Measurements from ENCODE around the gene DDB1. TPM values are rescaled to one million over a fixed set of nuclear protein-coding genes. Genes with fewer than 3 reads are reported as not detected.
A peak's percentile ranks its signal among the peaks of the same experiment; 100 is the strongest.

The DDB1 gene
- total and polyA plus RNA-seq, 9 of the 15 experiments (the other 6 are each of a cell fraction or from before 2014, with no cell fraction given) = 172 to 361 (median 266) TPM

DNA sequence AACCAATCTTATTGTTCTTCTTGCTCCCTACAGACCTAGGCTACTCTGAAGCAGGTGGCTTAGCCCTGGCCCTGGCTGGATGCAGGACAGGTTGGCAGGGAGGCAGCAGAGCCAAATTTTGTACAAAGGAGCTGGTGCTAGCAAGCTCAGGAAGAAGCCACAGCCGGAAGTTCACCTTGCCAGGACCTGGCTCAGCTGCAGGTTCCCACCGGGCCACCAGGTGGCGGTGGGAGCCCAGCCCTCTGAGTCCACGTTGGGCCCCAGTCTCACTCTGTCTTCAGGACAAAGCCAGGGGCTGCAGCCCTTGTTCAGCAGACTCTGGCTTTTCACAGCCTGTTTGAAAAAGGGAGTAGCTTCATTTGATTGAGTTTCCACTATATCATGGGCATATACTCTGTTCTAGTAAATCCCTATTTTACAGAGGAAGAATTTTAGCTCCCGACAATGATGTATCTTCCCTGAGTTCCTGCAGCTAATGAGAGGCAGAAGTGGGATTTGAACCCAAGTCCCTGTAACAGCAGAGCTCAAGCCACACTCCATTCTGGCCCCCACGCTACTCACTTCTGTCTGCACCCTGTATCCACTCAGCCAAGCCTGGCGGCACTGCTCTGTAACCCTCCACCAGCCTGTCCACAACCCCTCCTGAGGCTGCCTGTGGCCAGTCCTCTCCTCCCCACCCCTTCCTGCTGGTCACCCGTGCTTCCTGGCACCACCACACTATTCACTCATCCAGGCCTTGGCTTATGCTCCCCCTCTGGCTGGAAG lies 3.4 kb upstream of the DDB1 start (continued):
- TF ChIP-seq MNT (conservative IDR thresholded peaks at IDR 0.05) = no peak
- TF ChIP-seq ZNF583 (CRISPR knock-in tag; IDR thresholded peaks at IDR 0.05) = 0 out of 2 replicates have a peak, but pooled peaks have one; percentile 43
- TF ChIP-seq EZH2 (IDR thresholded peaks at IDR 0.05; ENCODE audit: borderline replicate concordance, low read depth, low read length) = no peak
- TF ChIP-seq ZFP1 (CRISPR knock-in tag; IDR thresholded peaks at IDR 0.05) = no peak
- TF ChIP-seq, protein P1, sequence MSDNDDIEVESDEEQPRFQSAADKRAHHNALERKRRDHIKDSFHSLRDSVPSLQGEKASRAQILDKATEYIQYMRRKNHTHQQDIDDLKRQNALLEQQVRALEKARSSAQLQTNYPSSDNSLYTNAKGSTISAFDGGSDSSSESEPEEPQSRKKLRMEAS (CRISPR knock-in tag; IDR thresholded peaks at IDR 0.05) = peak; percentile 9; the same call in 1 of the 2 replicates
- no peak for TF ChIP-seq SLC30A9 (CRISPR knock-in tag; IDR thresholded peaks at IDR 0.05)
- TF ChIP-seq MEIS2 (IDR thresholded peaks at IDR 0.05; ENCODE audit: partially characterized antibody) = no peak
- 0 out of 2 replicates have a peak, but pooled peaks have one; percentile 15 for TF ChIP-seq EP400 (IDR thresholded peaks at IDR 0.05)
- peak; percentile 84; the same call in 1 of the 2 replicates for TF ChIP-seq STAG1 (CRISPR knock-in tag; IDR thresholded peaks at IDR 0.05; ENCODE audit: borderline replicate concordance)
- no peak for TF ChIP-seq PKNOX1 (IDR thresholded peaks at IDR 0.05)
- no peak for TF ChIP-seq E2F4 (CRISPR knock-in tag; IDR thresholded peaks at IDR 0.05; ENCODE audit: low read depth)
- no peak for TF ChIP-seq ARNT (IDR thresholded peaks at IDR 0.05)
- TF ChIP-seq, protein P2, sequence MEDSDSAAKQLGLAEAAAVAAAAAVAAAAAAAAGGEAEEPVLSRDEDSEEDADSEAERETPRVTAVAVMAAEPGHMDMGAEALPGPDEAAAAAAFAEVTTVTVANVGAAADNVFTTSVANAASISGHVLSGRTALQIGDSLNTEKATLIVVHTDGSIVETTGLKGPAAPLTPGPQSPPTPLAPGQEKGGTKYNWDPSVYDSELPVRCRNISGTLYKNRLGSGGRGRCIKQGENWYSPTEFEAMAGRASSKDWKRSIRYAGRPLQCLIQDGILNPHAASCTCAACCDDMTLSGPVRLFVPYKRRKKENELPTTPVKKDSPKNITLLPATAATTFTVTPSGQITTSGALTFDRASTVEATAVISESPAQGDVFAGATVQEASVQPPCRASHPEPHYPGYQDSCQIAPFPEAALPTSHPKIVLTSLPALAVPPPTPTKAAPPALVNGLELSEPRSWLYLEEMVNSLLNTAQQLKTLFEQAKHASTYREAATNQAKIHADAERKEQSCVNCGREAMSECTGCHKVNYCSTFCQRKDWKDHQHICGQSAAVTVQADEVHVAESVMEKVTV (CRISPR knock-in tag; IDR thresholded peaks at IDR 0.05) = peak; percentile 95
- no peak for TF ChIP-seq ZNF551 (CRISPR knock-in tag; IDR thresholded peaks at IDR 0.05)
- peak; percentile 41; the same call in 1 of the 2 replicates for TF ChIP-seq ZBTB7A (IDR thresholded peaks at IDR 0.05; ENCODE audit: borderline replicate concordance, control insufficient read depth, low read depth, low read length)
- peak; percentile 48; the same call in 1 of the 2 replicates for TF ChIP-seq CREM (IDR thresholded peaks at IDR 0.05; ENCODE audit: low read depth)
- TF ChIP-seq POLR2AphosphoS5 (IDR thresholded peaks at IDR 0.05; ENCODE audit: control insufficient read depth, insufficient read depth, low read depth, low read length) = no peak
- TF ChIP-seq YY1 (IDR thresholded peaks at IDR 0.05; ENCODE audit: borderline replicate concordance in 1 of 3, control insufficient read depth in 1 of 3, extremely low read depth in 1 of 3, insufficient read depth in 3 of 3, insufficient read length in 1 of 3, insufficient replicate concordance in 2 of 3, low read depth in 1 of 3, low read length in 2 of 3) = peak in 1 of 3 experiments; percentile 59
- TF ChIP-seq NCOA6 (IDR thresholded peaks at IDR 0.05) = no peak
- TF ChIP-seq RCOR1 (IDR thresholded peaks at IDR 0.05; ENCODE audit: borderline replicate concordance in 1 of 2, low read depth in 2 of 2, low read length in 2 of 2) = peak in 1 of 2 experiments; percentile 67; a peak in 1 of 4 replicates
- TF ChIP-seq CREB1 (IDR thresholded peaks at IDR 0.05) = no peak
- TF ChIP-seq CREB1 (CRISPR knock-in tag; IDR thresholded peaks at IDR 0.05) = peak; percentile 35; the same call in 1 of the 2 replicates
